NT2/D1 (cell line): ENCODE data around the gene AQP9.

Experiments
- DNase-seq: peaks from one replicate; pipeline ENCODE4 v3.0.0-alpha.2; 2011; ENCODE audit warnings: low read depth, low spot score
- H3K27me3 ChIP-seq: 2 replicates; pipeline ENCODE4 v1.6.0; 2011; ENCODE audit warnings: mild to moderate bottlenecking; ENCODE audit not compliant: insufficient read length, insufficient read depth
- H3K36me3 ChIP-seq: 2 replicates; pipeline ENCODE4 v1.6.1; 2011; ENCODE audit warnings: mild to moderate bottlenecking, low read length, mixed read lengths; ENCODE audit not compliant: insufficient read depth, insufficient read length
- H3K4me1 ChIP-seq: 2 replicates; pipeline ENCODE4 v1.5.1; 2011; ENCODE audit not compliant: insufficient read depth, insufficient read length
- H3K4me3 ChIP-seq: 2 replicates; pipeline ENCODE4 v1.5.1; 2011; ENCODE audit warnings: low read depth; ENCODE audit not compliant: insufficient read length
- H3K9ac ChIP-seq: 2 replicates; pipeline ENCODE4 v1.6.0; 2011; ENCODE audit warnings: low read depth; ENCODE audit not compliant: insufficient read length
- H3K9me3 ChIP-seq: 2 replicates; pipeline ENCODE4 v1.5.1; 2011; ENCODE audit warnings: mild to moderate bottlenecking, low read length; ENCODE audit not compliant: insufficient read depth
- SUZ12 ChIP-seq: IDR thresholded peaks from 2 replicates; pipeline ENCODE4 v1.6.1; 2011; ENCODE audit not compliant: insufficient read length, insufficient read depth; ENCODE audit errors: extremely low read depth
- YY1 ChIP-seq: IDR thresholded peaks from 2 replicates; pipeline ENCODE4 v1.6.1; 2011; ENCODE audit not compliant: insufficient read length, insufficient read depth
- ZNF274 ChIP-seq: IDR thresholded peaks from 2 replicates; pipeline ENCODE4 v1.6.1; 2011; ENCODE audit warnings: mild to moderate bottlenecking, low read depth, low read length

Gene AQP9

GRCh38 chr15:58217460-58217859, 79.3 kb downstream of the AQP9 start:
- no peaks in the 10 kb centered on the region for H3K27me3 ChIP-seq
- no peak for DNase-seq
- no peak overlapping the region for H3K9ac ChIP-seq
- no peaks in the 10 kb centered on the region for H3K4me1 ChIP-seq
- H3K4me3 ChIP-seq: no peak overlapping the region
- no peaks in the 10 kb centered on the region for H3K36me3 ChIP-seq
- TF ChIP-seq YY1 (no peak), SUZ12 (no peak), ZNF274 (no peak)
- H3K9me3 ChIP-seq: no peaks in the 10 kb centered on the region

GRCh38 chr15:58221591-58222241, 83.5 kb downstream of the AQP9 start:
- TF ChIP-seq ZNF274 (no peak), YY1 (no peak), SUZ12 (no peak)
- no peak for DNase-seq
- no peaks in the 10 kb centered on the region for H3K9me3 ChIP-seq

GRCh38 chr15:58222679-58223078, 84.5 kb downstream of the AQP9 start:
- Histone ChIP-seq H3K9ac (no peak overlapping the region), H3K36me3 (no peaks in the 10 kb centered on the region), H3K4me3 (no peak overlapping the region), H3K9me3 (no peaks in the 10 kb centered on the region), H3K27me3 (no peaks in the 10 kb centered on the region), H3K4me1 (no peaks in the 10 kb centered on the region)
- TF ChIP-seq YY1: no peak
- no peak for TF ChIP-seq SUZ12
- no peak for TF ChIP-seq ZNF274
- no peak for DNase-seq

More at GRCh38 chr15:58221591-58222241, 83.5 kb downstream of the AQP9 start:
- Histone ChIP-seq H3K9ac (no peak overlapping the region), H3K36me3 (no peaks in the 10 kb centered on the region), H3K27me3 (no peaks in the 10 kb centered on the region), H3K4me1 (no peaks in the 10 kb centered on the region), H3K4me3 (no peak overlapping the region)

GRCh38 chr15:58223432-58223831, 85.3 kb downstream of the AQP9 start:
- no peaks in the 10 kb centered on the region for H3K36me3 ChIP-seq
- H3K9me3 ChIP-seq: no peaks in the 10 kb centered on the region
- TF ChIP-seq SUZ12: no peak
- TF ChIP-seq ZNF274: no peak
- no peak for TF ChIP-seq YY1
- H3K4me3 ChIP-seq: no peak overlapping the region
- peaks cover 3% of the 10 kb centered on the region for H3K4me1 ChIP-seq
- no peaks in the 10 kb centered on the region for H3K27me3 ChIP-seq
- no peak overlapping the region for H3K9ac ChIP-seq
- no peak for DNase-seq

GRCh38 chr15:58224068-58224467, 85.9 kb downstream of the AQP9 start:
- Histone ChIP-seq H3K9ac (no peak overlapping the region), H3K4me1 (peaks cover 6% of the 10 kb centered on the region), H3K9me3 (no peaks in the 10 kb centered on the region), H3K4me3 (no peak overlapping the region), H3K27me3 (no peaks in the 10 kb centered on the region), H3K36me3 (no peaks in the 10 kb centered on the region)
- no peak for DNase-seq
- no peak for TF ChIP-seq SUZ12
- TF ChIP-seq ZNF274: no peak
- TF ChIP-seq YY1: no peak

GRCh38 chr15:58227706-58228543, 89.7 kb downstream of the AQP9 start:
- H3K9ac ChIP-seq: no peak overlapping the region

GRCh38 chr15:58228718-58229117, 90.5 kb downstream of the AQP9 start:
- H3K27me3 ChIP-seq: no peaks in the 10 kb centered on the region
- no peak overlapping the region for H3K4me3 ChIP-seq
- no peaks in the 10 kb centered on the region for H3K9me3 ChIP-seq
- H3K9ac ChIP-seq: peak overlapping the region; percentile 13
- DNase-seq: no peak
- peaks cover 11% of the 10 kb centered on the region for H3K4me1 ChIP-seq
- H3K36me3 ChIP-seq: no peaks in the 10 kb centered on the region
- no peak for TF ChIP-seq YY1
- TF ChIP-seq ZNF274: no peak
- no peak for TF ChIP-seq SUZ12

More at GRCh38 chr15:58227706-58228543, 89.7 kb downstream of the AQP9 start:
- Histone ChIP-seq H3K36me3 (no peaks in the 10 kb centered on the region), H3K4me3 (no peak overlapping the region), H3K4me1 (peaks cover 11% of the 10 kb centered on the region), H3K27me3 (no peaks in the 10 kb centered on the region), H3K9me3 (no peaks in the 10 kb centered on the region)
- peak; percentile 87 for DNase-seq
- TF ChIP-seq ZNF274 (no peak), YY1 (no peak), SUZ12 (no peak)
